IMR-90 (cell line): Measurements from ENCODE around the gene SRC. TPM values are rescaled to one million over a fixed set of nuclear protein-coding genes. Genes with fewer than 3 reads are reported as not detected.

Experiments
- ATAC-seq: fragments of 200-7000 bp; cut with Tn5 transposase; 2 replicates; pipeline ENCODE4 v1.9.1; 2020; ENCODE audit warnings: low read depth, mild to moderate bottlenecking, moderate library complexity
- BruUV-seq: library from RNA; stranded (reverse); fragments of 400-500 nt; replicated peaks from 2 replicates; lab custom pipeline; 2021; lab: Mats Ljungman, UMichigan
- CTCF ChIA-PET: fragments of 300-600 bp; formaldehyde crosslinking; extraction: SDS; loops from one replicate; lab custom pipeline; 2021; ENCODE audit warnings: antibody characterized with exemption; lab: Yijun Ruan, JAX
- POLR2A ChIA-PET: fragments of 300-600 bp; sonication (Branson Sonifier 250); formaldehyde crosslinking; loops from one replicate; lab custom pipeline; 2022; ENCODE audit warnings: antibody characterized with exemption; ENCODE audit not compliant: unreplicated experiment; lab: Charles Lee
- DNase-seq: peaks from one replicate; pipeline ENCODE4 v3.0.0; 2013
- H2AFZ ChIP-seq: replicated peaks from 2 replicates; pipeline ENCODE3; 2013; ENCODE audit warnings: low read length, mild to moderate bottlenecking; ENCODE audit not compliant: poor library complexity
- H2AK5ac ChIP-seq: 2 replicates; pipeline ENCODE4 v1.6.1; 2013; ENCODE audit warnings: low read depth, low read length, inconsistent platforms
- H2AK9ac ChIP-seq: replicated peaks from 2 replicates; pipeline ENCODE3; 2013; ENCODE audit warnings: mild to moderate bottlenecking, low read depth, low read length, moderate library complexity; ENCODE audit not compliant: poor library complexity
- H2BK120ac ChIP-seq: 2 replicates; pipeline ENCODE4 v1.6.1; 2013; ENCODE audit warnings: low read depth, low read length, inconsistent platforms
- H2BK15ac ChIP-seq: 3 replicates; pipeline ENCODE4 v1.6.1; 2013; ENCODE audit warnings: low read depth, low read length, inconsistent platforms
- H2BK20ac ChIP-seq: 2 replicates; pipeline ENCODE4 v1.6.1; 2013; ENCODE audit warnings: low read depth, mild to moderate bottlenecking, inconsistent platforms, low read length, moderate library complexity
- H2BK5ac ChIP-seq: 2 replicates; pipeline ENCODE4 v1.6.1; 2013; ENCODE audit warnings: mild to moderate bottlenecking, low read depth, low read length, inconsistent platforms; ENCODE audit not compliant: poor library complexity, severe bottlenecking
- H3K14ac ChIP-seq: replicated peaks from 2 replicates; pipeline ENCODE4 v1.6.1; 2013; ENCODE audit warnings: low read depth, low read length, inconsistent platforms
- H3K18ac ChIP-seq: 2 replicates; pipeline ENCODE4 v1.6.1; 2013; ENCODE audit warnings: low read depth, low read length, control low read depth
- H3K23ac ChIP-seq: 2 replicates; pipeline ENCODE4 v1.6.1; 2013; ENCODE audit warnings: low read depth, low read length, inconsistent platforms
- H3K27ac ChIP-seq: 2 replicates; pipeline ENCODE4 v1.5.1; 2013; ENCODE audit warnings: mild to moderate bottlenecking, control low read depth, low read length; ENCODE audit not compliant: insufficient read depth
- H3K27me3 ChIP-seq: 2 replicates; pipeline ENCODE4 v1.6.1; 2013; ENCODE audit warnings: low read length; ENCODE audit not compliant: control insufficient read depth, insufficient read depth
- H3K36me3 ChIP-seq: 2 replicates; pipeline ENCODE4 v1.6.1; 2013; ENCODE audit warnings: low read length, mixed read lengths; ENCODE audit not compliant: control insufficient read depth, insufficient read depth
- H3K4ac ChIP-seq: 2 replicates; pipeline ENCODE4 v1.6.1; 2013; ENCODE audit warnings: low read depth, low read length, inconsistent platforms
- H3K4me1 ChIP-seq: 2 replicates; pipeline ENCODE4 v1.6.1; 2013; ENCODE audit warnings: low read length, mixed read lengths; ENCODE audit not compliant: control insufficient read depth, insufficient read depth
- H3K4me2 ChIP-seq: 2 replicates; pipeline ENCODE4 v1.6.1; 2013; ENCODE audit warnings: low read depth, mild to moderate bottlenecking, control low read depth, low read length, moderate library complexity
- H3K4me3 ChIP-seq: 2 replicates; pipeline ENCODE4 v1.5.1; 2013; ENCODE audit warnings: low read depth, mild to moderate bottlenecking, control low read depth, low read length, moderate library complexity; ENCODE audit not compliant: insufficient read depth
- H3K56ac ChIP-seq: 2 replicates; pipeline ENCODE4 v1.6.1; 2013; ENCODE audit warnings: low read length, inconsistent platforms; ENCODE audit not compliant: insufficient read depth; ENCODE audit errors: extremely low read depth
- H3K79me1 ChIP-seq, 2 experiments: 2 replicates each; pipeline ENCODE4 v1.6.1; 2013; ENCODE audit warnings: low read length in 2 of 2, inconsistent platforms in 1 of 2, low read depth in 1 of 2
- H3K9ac ChIP-seq: 2 replicates; pipeline ENCODE4 v1.6.1; 2013; ENCODE audit warnings: low read depth, low read length, control low read depth
- H3K9me1 ChIP-seq: 2 replicates; pipeline ENCODE4 v1.6.1; 2013; ENCODE audit warnings: low read length, inconsistent platforms; ENCODE audit not compliant: insufficient read depth
- H3K9me3 ChIP-seq: 2 replicates; pipeline ENCODE4 v1.6.1; 2013; ENCODE audit warnings: low read length; ENCODE audit not compliant: control insufficient read depth, insufficient read depth
- H4K20me1 ChIP-seq: 2 replicates; pipeline ENCODE4 v1.6.1; 2013; ENCODE audit warnings: low read length, inconsistent platforms; ENCODE audit not compliant: insufficient read depth
- H4K5ac ChIP-seq: 2 replicates; pipeline ENCODE4 v1.6.1; 2013; ENCODE audit warnings: mild to moderate bottlenecking, low read depth, low read length, control low read depth
- H4K8ac ChIP-seq, 2 experiments: 2 replicates each; pipeline ENCODE4 v1.6.1; 2013; ENCODE audit warnings: low read depth in 2 of 2, low read length in 2 of 2, control low read depth in 1 of 2, inconsistent platforms in 1 of 2
- H4K91ac ChIP-seq: 2 replicates; pipeline ENCODE4 v1.6.1; 2013; ENCODE audit warnings: low read depth, low read length, inconsistent platforms; ENCODE audit not compliant: insufficient read depth
- BHLHE40 ChIP-seq: fragments of 150-350 bp; IDR thresholded peaks from 2 replicates; pipeline ENCODE4 v1.6.1; 2016; ENCODE audit warnings: mild to moderate bottlenecking, low read depth, low read length
- CEBPB ChIP-seq: IDR thresholded peaks from 2 replicates; pipeline ENCODE4 v1.6.1; 2012; ENCODE audit warnings: low read depth, low read length, improper control_type of control experiment
- FOS ChIP-seq: fragments of 150-350 bp; IDR thresholded peaks from 2 replicates; pipeline ENCODE4 v1.6.1; 2016; ENCODE audit warnings: low read depth, low read length
- POLR2A ChIP-seq: IDR thresholded peaks from 2 replicates; pipeline ENCODE4 v1.6.1; 2012; ENCODE audit warnings: mild to moderate bottlenecking, low read depth, low read length
- RAD21 ChIP-seq: IDR thresholded peaks from 2 replicates; pipeline ENCODE4 v1.6.1; 2012; ENCODE audit warnings: low read length, improper control_type of control experiment
- RFX5 ChIP-seq: IDR thresholded peaks from 2 replicates; pipeline ENCODE4 v1.8.0; 2012; ENCODE audit warnings: low read depth, mild to moderate bottlenecking, low read length, moderate library complexity
- WGBS, 2 experiments: methylation state at CpG; one replicate each; pipeline versions ENCODE4 v1.1.5 to v1.1.7; 2013; ENCODE audit warnings: missing lambda C conversion rate in 2 of 2; ENCODE audit not compliant: insufficient read length in 1 of 2; ENCODE audit errors: extremely low coverage in 2 of 2; 5-methylcytosine and 5-hydroxymethylcytosine counted together
- dilution Hi-C: fragments of 300-500 bp; cut with HindIII; formaldehyde crosslinking; loops from one replicate; pipeline ENCODE4 v1.14.3; 2018; ENCODE audit warnings: low sequenced_read_pairs; ENCODE audit not compliant: unreplicated experiment
- in situ Hi-C: fragments of 300-500 bp; cut with MboI; formaldehyde crosslinking; loops from 3 replicates; pipeline ENCODE4 v1.14.3; 2019; ENCODE audit warnings: low sequenced_read_pairs, inconsistent platforms, mixed read lengths
- intact Hi-C: fragments of 100-400 bp; cut with micrococcal nuclease; formaldehyde crosslinking; loops from 2 replicates; pipeline ENCODE4 v1.10.0; 2022
- polyA plus RNA-seq, 3 experiments: library from polyadenylated mRNA; depleted of rRNA; stranded (reverse); fragments of >200 nt; gene quantifications; 2 replicates each; pipeline ENCODE4 v1.2.3, GENCODE V29; 2012; ENCODE audit warnings: low replicate concordance in 1 of 3
- total RNA-seq: library from RNA; depleted of rRNA; stranded (reverse); fragments of >200 nt; gene quantifications from 2 replicates; pipeline ENCODE4 v1.2.3, GENCODE V29; 2012

Gene SRC
- total and polyA plus RNA-seq, 2 of the 4 experiments (the other 2 are of a cell fraction): 7.0 to 24.2 TPM

DNA sequence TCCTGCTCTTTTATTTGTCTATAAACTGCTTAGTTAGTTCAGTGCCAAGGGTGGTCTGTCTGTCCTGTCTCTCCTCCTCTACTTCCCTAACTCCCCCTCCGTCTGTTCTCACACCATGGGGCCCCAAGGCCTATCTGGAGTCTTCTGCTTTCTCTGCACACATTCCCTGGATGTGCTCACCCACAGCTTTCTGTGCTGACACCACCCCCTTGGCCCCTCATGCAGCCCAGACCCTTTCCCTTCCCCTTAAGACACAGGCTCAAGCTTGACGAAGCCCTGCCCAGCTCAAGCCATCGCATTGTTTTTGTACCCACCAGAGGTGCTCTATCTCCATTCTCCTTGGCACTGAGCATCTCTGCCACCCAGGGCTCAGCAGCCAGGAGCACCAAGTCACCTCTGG, 97.0 kb downstream of the SRC start:
- no peak overlapping the region for H4K91ac ChIP-seq
- no peaks in the 10 kb centered on the region for H4K20me1 ChIP-seq
- H3K27me3 ChIP-seq: peaks cover 71% of the 10 kb centered on the region
- H2AK5ac ChIP-seq: no peak overlapping the region
- BruUV-seq: no TSS peak
- TF ChIP-seq RFX5 (no peak), CEBPB (no peak), RAD21 (no peak), BHLHE40 (no peak), POLR2A (no peak), FOS (no peak)
- H3K4me2 ChIP-seq: no peak overlapping the region
- H2AFZ ChIP-seq: no peak overlapping the region
- no peak overlapping the region for H2BK15ac ChIP-seq
- peak overlapping the region; percentile 24 for H2AK9ac ChIP-seq
- no peaks in the 10 kb centered on the region for H3K79me1 ChIP-seq
- no peaks in the 10 kb centered on the region for H3K36me3 ChIP-seq
- no peak overlapping the region for H2BK5ac ChIP-seq
- dilution Hi-C loops (no loop called here), intact Hi-C loops (no loop called here), in situ Hi-C loops (no loop called here)
- ChIA-PET CTCF (no interaction called here), POLR2A (no interaction called here)
- H3K9me1 ChIP-seq: 0 out of 2 replicates have a peak, but pooled peaks cover 3% of the 10 kb centered on the region
- H3K27ac ChIP-seq: no peak overlapping the region
- DNase-seq (no peak), ATAC-seq (no peak)
- WGBS, 2 experiments: 29% methylated on average over 2 of the region's 3 CpGs; no CpG with 5 or more reads in 1 of the 2 experiments
- H3K9ac ChIP-seq: no peak overlapping the region
- no peak overlapping the region for H3K56ac ChIP-seq
- no peak overlapping the region for H4K8ac ChIP-seq
- H3K4me3 ChIP-seq: no peak overlapping the region
- H3K18ac ChIP-seq: no peak overlapping the region
- no peak overlapping the region for H3K14ac ChIP-seq
- H3K4me1 ChIP-seq: no peaks in the 10 kb centered on the region
- H2BK20ac ChIP-seq: no peak overlapping the region
- no peak overlapping the region for H2BK120ac ChIP-seq
- H4K5ac ChIP-seq: no peak overlapping the region
- no peaks in the 10 kb centered on the region for H3K9me3 ChIP-seq
- H3K4ac ChIP-seq: no peak overlapping the region
- no peak overlapping the region for H3K23ac ChIP-seq
